Measurements from ENCODE around the gene NOP9.

The NOP9 gene

DNA sequence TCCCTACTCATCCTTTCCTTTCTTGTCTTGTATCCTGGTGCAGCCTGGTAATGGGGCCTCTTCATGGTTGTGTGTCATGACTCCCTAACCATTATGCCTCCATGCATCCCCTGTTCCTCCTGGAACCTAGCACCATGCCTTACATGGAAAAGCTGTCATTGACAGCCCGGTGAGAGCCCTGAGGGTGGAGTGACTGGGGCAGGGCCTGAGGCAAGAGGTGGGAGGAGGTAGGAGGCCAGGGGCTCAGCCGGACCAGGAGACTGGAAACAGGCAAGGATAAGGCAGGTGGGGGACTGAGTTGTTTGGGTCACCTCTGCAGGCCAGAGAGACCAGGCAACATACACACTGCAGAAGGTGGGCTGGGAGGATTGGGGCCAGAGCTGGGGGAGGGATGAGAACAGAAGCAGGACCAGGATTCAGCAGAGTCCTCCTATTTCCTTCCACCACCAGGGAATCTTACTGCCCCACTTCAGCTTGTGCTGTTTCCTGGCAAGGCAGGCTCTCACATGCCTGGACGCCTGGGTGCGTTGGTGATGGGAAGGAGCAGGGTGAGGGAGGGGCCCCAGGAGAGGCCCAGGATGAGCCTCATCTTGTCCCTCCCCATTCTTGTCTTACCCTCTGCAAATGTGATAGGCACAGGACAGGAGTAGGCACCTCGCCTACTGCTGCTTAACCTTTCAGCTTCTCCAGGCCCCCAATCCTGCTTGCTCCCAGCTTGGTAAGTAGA, 10.1 kb downstream of the NOP9 start, which contains the start of gene LTB4R2:
Gene LTB4R2, plus strand, starts transcription at position 603 of the 727 bp plus-strand sequence. CDS start 525 bp downstream, outside the sequence.
- no peak for DNase-seq (ENCODE audit: low read depth in 2 of 2)

GRCh38 chr14:24310265-24310645, 10.6 kb downstream of the NOP9 start:
- no peak for DNase-seq (ENCODE audit: low read depth in 2 of 2)

DNA sequence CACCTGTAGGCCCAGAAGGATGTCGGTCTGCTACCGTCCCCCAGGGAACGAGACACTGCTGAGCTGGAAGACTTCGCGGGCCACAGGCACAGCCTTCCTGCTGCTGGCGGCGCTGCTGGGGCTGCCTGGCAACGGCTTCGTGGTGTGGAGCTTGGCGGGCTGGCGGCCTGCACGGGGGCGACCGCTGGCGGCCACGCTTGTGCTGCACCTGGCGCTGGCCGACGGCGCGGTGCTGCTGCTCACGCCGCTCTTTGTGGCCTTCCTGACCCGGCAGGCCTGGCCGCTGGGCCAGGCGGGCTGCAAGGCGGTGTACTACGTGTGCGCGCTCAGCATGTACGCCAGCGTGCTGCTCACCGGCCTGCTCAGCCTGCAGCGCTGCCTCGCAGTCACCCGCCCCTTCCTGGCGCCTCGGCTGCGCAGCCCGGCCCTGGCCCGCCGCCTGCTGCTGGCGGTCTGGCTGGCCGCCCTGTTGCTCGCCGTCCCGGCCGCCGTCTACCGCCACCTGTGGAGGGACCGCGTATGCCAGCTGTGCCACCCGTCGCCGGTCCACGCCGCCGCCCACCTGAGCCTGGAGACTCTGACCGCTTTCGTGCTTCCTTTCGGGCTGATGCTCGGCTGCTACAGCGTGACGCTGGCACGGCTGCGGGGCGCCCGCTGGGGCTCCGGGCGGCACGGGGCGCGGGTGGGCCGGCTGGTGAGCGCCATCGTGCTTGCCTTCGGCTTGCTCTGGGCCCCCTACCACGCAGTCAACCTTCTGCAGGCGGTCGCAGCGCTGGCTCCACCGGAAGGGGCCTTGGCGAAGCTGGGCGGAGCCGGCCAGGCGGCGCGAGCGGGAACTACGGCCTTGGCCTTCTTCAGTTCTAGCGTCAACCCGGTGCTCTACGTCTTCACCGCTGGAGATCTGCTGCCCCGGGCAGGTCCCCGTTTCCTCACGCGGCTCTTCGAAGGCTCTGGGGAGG, 11.3 kb downstream of the NOP9 start, which contains the start of gene LTB4R:
Gene LTB4R, plus strand, starts transcription at position 857 of the 959 bp plus-strand sequence. CDS start 4,150 bp downstream, outside the sequence.
- DNase-seq (ENCODE audit: low read depth in 2 of 2): no peak

- no peak for DNase-seq (ENCODE audit: low read depth in 2 of 2)
These were observed 12.4 kb downstream of the NOP9 start for GRCh38 chr14:24311837-24312615.

GRCh38 chr14:24312736-24313507, 13.3 kb downstream of the NOP9 start:
- DNase-seq (ENCODE audit: low read depth in 2 of 2): no peak

GRCh38 chr14:24313913-24314312, 14.3 kb downstream of the NOP9 start:
- no peak for DNase-seq (ENCODE audit: low read depth in 2 of 2)

DNA sequence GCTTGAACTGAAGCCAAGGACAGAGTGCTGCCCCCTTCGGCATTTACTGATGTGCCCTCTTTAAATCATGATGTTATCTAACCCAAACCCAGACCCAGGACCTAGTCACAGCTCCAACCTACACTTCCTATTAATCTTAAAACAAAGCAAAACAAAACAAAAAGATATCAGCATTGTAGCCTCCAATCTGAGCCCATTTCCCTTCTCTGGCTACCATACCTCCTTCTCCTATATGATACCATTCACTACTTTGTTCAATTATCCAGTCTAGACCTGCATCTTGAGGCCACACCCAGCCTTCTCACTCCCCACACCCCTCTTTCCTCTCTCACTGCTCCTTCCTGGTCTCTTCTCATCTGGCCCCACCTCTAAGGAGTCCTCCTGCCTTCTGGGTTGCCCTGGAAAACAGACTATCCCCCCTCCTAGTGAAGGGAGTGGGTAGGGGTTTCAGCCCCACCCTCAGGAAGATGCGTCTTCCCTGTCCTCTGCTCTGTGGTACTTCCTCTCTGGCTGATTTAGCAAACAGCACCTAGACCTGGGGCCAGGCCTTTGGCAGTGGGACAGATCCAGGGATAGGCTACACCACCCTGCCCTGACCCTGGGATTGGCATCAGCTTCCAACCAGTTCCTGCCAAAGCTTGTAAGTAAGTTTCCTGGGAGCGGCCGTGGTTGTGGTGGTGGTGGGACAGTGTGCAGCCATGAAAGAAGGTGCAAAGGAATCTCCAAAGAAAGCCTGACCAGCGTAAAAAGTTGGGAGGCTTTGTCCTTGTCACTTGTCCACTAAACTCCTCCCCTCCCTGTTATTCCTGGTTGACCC, 14.9 kb downstream of the NOP9 start:
- DNase-seq (ENCODE audit: low read depth in 2 of 2): no peak

DNA sequence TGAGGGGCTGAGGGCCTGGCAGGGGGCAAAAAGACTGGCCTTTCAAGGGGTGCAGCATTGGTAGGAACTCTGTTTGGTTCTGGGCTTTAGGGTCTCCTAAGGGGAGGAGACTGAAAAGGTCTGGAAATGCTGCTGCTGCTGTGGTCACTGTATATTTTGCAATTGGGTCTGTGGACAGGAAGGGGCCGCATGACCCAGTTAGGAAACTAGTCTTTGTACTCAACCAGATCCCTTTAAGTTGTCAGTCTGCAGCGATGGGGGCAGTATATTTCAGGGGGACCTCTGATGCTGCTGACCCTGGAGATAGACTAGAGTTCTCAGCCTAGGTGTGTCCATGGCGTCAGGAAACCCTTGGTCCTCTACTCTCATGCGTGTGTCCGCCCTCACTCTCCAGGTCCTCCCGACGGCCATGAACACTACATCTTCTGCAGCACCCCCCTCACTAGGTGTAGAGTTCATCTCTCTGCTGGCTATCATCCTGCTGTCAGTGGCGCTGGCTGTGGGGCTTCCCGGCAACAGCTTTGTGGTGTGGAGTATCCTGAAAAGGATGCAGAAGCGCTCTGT, 15.7 kb downstream of the NOP9 start:
- DNase-seq (ENCODE audit: low read depth in 2 of 2): no peak

- DNase-seq (ENCODE audit: low read depth in 2 of 2): no peak
These were observed 16.4 kb downstream of the NOP9 start for GRCh38 chr14:24315807-24316596.

DNA sequence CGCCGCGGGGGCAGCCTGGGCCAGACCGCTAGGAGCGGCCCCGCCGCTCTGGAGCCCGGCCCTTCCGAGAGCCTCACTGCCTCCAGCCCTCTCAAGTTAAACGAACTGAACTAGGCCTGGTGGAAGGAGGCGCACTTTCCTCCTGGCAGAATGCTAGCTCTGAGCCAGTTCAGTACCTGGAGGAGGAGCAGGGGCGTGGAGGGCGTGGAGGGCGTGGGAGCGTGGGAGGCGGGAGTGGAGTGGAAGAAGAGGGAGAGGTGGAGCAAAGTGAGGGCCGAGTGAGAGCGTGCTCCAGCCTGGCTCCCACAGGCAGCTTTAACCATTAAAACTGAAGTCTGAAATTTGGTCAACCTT, 16.9 kb downstream of the NOP9 start:
- DNase-seq (ENCODE audit: low read depth in 2 of 2): no peak

GRCh38 chr14:24317141-24317928, 17.7 kb downstream of the NOP9 start:
- no peak for DNase-seq (ENCODE audit: low read depth in 2 of 2)

DNA sequence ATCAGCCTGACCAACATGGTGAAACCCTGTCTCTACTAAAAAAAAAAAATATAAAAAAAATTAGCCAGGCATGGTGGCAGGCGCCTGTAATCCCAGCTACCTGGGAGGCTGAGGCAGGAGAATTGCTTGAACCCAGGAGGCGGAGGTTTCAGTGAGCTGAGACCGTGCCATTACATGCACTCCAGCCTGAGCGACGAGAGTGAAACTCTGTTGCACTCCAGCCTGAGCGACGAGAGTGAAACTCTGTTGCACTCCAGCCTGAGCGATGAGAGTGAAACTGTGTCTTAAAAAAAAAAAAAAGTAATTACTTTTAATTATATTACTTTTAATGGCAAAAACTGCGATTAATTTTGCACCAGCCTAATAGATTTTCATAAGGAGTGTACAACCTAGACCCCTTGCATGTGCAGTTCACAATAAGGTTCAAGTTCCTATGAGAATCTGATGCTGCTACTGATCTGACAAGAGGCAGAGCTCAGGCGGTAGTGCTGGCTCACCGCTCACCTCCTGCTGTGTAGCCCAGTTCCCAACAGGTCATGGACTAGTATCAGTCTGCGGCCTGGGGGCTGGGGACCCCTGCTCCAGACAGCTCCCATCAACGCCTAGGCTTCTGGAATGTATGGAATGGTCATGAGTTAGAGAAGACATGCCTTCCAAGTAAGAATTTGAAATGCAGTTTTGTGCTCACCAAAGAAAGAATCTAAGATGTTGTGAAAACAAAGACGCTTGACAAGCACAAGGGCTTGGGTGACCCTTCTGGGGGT, 21.7 kb downstream of the NOP9 start:
- no peak for DNase-seq (ENCODE audit: low read depth in 2 of 2)

DNA sequence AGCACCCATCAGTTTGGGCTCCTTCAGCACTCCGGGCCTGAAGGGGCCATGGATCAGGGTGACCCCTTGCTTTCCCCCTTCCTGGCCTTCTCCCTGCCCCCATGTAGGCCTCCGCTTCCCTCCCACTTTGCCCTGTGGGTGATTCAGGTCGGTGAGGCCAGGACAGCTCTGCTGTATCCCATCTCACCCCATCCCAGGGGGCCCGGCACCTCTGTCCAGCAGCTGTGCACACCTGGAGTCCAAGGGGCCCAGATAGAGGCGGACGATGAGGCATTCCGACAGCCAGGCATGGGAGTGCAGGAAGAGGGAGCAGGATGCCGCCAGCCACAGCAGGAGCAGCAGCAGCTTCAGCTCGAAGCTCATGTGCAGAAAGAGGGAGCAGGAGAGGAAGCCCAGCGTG, 23.0 kb downstream of the NOP9 start:
- DNase-seq (ENCODE audit: low read depth in 2 of 2): no peak

GRCh38 chr14:24323341-24323740, 23.7 kb downstream of the NOP9 start:
- DNase-seq (ENCODE audit: low read depth in 2 of 2): no peak

DNA sequence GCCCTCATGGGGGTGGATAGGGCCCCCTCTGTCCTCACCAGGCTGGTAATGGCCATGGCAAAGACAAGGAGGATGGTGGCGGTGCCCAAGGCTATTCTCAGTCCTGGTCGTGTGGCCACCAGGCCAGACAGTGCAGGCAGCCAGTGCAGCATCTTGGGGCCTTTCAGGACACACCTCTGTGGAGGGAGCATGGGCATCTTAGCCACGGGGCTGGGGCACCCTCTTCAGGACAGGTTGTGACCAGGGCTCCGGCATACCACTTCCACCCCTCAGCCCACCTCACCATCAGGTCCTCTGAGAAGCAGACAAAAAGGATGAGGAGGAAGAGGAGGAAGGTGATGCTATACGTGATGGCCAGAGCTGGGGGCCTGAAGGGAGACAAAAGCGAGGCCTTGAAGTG, 24.4 kb downstream of the NOP9 start:
- no peak for DNase-seq (ENCODE audit: low read depth in 2 of 2)

DNA sequence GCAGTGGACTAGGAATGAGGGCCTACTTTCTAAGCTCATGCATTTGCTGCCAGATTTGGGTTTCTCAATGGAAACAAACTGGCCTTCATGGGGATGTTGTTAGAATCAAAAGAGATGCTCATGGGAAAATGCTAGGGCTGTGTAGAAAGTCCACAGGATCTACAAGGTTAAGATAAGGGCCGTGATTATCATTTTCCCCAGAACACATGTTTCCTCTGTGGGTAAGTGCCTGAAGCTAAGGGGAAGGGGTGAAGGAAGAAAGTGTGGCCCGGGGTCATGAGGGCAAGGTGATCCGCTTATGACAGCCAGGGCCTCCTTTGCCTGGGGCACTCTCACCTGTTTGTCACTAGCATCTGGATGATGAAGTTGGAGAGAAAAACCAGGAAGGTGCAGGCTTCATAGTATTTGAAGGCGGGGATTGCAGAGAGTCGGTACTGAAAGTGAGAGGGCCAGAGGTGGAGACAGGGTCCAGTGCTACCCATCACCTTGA, 25.4 kb downstream of the NOP9 start:
- no peak for DNase-seq (ENCODE audit: low read depth in 2 of 2)

GRCh38 chr14:24325963-24326362, 26.3 kb downstream of the NOP9 start:
- no peak for DNase-seq (ENCODE audit: low read depth in 2 of 2)
